Activated CD8-positive, alpha-beta T cell treated with anti-CD3 and anti-CD28 coated beads for 36 hours (primary cell): Measurements from ENCODE around the gene IAPP. TPM values are rescaled to one million over a fixed set of nuclear protein-coding genes. Genes with fewer than 3 reads are reported as not detected.

Experiments used
- ATAC-seq: fragments of 200-7000 bp; cut with Tn5 transposase; one replicate; pipeline ENCODE4 v1.10.0; 2021; ENCODE audit warnings: mild to moderate bottlenecking, moderate library complexity
- CTCF ChIA-PET: fragments of 350-600 bp; sonication (Branson Sonifier 250); formaldehyde crosslinking; loops from one replicate; lab custom pipeline; 2021; ENCODE audit warnings: antibody characterized with exemption; lab: Charles Lee
- POLR2A ChIA-PET: fragments of 350-600 bp; sonication (Branson Sonifier 250); formaldehyde crosslinking; loops from one replicate; lab custom pipeline; 2021; ENCODE audit warnings: antibody characterized with exemption; lab: Charles Lee
- DNase-seq: peaks from one replicate; pipeline ENCODE4 v3.0.0-alpha.2; 2020
- H3K27ac Mint-ChIP-seq: one replicate; pipeline ENCODE4 v1.8.0; 2021; ENCODE audit warnings: mild to moderate bottlenecking, mixed read lengths
- H3K27me3 Mint-ChIP-seq: one replicate; pipeline ENCODE4 v1.8.0; 2021; ENCODE audit warnings: mixed read lengths
- H3K36me3 Mint-ChIP-seq: one replicate; pipeline ENCODE4 v1.8.0; 2021; ENCODE audit warnings: low read depth, mixed read lengths
- H3K4me1 Mint-ChIP-seq: one replicate; pipeline ENCODE4 v1.8.0; 2021; ENCODE audit warnings: low read depth, mixed read lengths
- H3K4me3 Mint-ChIP-seq: one replicate; pipeline ENCODE4 v1.8.0; 2021; ENCODE audit warnings: mild to moderate bottlenecking, moderate library complexity, mixed read lengths
- H3K9me3 Mint-ChIP-seq: one replicate; pipeline ENCODE4 v1.8.0; 2021; ENCODE audit warnings: mixed read lengths
- CTCF ChIP-seq: fragments of 200-600 bp; IDR thresholded peaks from one replicate; pipeline ENCODE4 v1.8.0; 2022; ENCODE audit warnings: antibody characterized with exemption, mild to moderate bottlenecking
- intact Hi-C: fragments of 100-400 bp; cut with micrococcal nuclease; formaldehyde crosslinking; loops from one replicate; pipeline ENCODE4 v1.10.0; 2022
- total RNA-seq, 2 experiments: library from RNA; stranded (reverse); gene quantifications; one replicate each; pipeline ENCODE4 v1.2.3, GENCODE V29; 2021

The IAPP gene
- total RNA-seq, 2 experiments from 2014 or later = not detected

- H3K27me3 Mint-ChIP-seq = peaks cover 3% of the 10 kb centered on the region
- H3K27ac Mint-ChIP-seq = no peak overlapping the region
- no peak for TF ChIP-seq CTCF
- intact Hi-C loops = no loop called here
- POLR2A ChIA-PET = no interaction called here
- ATAC-seq = no peak
- H3K4me1 Mint-ChIP-seq = no peaks in the 10 kb centered on the region
- no peaks in the 10 kb centered on the region for H3K36me3 Mint-ChIP-seq
- no peaks in the 10 kb centered on the region for H3K9me3 Mint-ChIP-seq
- CTCF ChIA-PET = no interaction called here
- H3K4me3 Mint-ChIP-seq = no peak overlapping the region
- DNase-seq = no peak
These were observed 55.5 kb downstream of the IAPP start for GRCh38 chr12:21428241-21428640.

Other genes starting within 250 kb of the IAPP start
- not detected for gene SLCO1B1, start 241.7 kb upstream of the IAPP start, total RNA-seq
- gene SLCO1A2, start 38.0 kb upstream of the IAPP start, total RNA-seq = not detected
- gene PYROXD1, start 64.8 kb downstream of the IAPP start, total RNA-seq = 10 to 100 TPM; 24.3 to 26.4 TPM
- gene RECQL, start 128.7 kb downstream of the IAPP start, total RNA-seq = 10 to 100 TPM; 81.0 to 87.9 TPM
- 10 to 100 TPM; 31.6 to 35.9 TPM for gene GOLT1B, start 128.9 kb downstream of the IAPP start, total RNA-seq
- under 1 TPM in 1 of 2 experiments, not detected in 1; 0.20 TPM for gene SPX, start 153.4 kb downstream of the IAPP start, total RNA-seq
- gene GYS2, start 231.9 kb downstream of the IAPP start, total RNA-seq = not detected